NCI-H1048 (cell line): ENCODE data around the gene ART3.
A peak's percentile ranks its signal among the peaks of the same experiment; 100 is the strongest.

Source experiments
- DNase-seq: peaks from one replicate; lab custom pipeline; 2025; lab: John Stamatoyannopoulos, UW

Gene ART3

GRCh38 chr4:76148142-76148865 lies 73.8 kb downstream of the ART3 start, which contains the start of gene NUP54:
TSS of gene NUP54 (minus strand) at chr4:76148397. CDS start at chr4:76148374, 23 bp downstream.
- peak; percentile 90 for DNase-seq

DNA sequence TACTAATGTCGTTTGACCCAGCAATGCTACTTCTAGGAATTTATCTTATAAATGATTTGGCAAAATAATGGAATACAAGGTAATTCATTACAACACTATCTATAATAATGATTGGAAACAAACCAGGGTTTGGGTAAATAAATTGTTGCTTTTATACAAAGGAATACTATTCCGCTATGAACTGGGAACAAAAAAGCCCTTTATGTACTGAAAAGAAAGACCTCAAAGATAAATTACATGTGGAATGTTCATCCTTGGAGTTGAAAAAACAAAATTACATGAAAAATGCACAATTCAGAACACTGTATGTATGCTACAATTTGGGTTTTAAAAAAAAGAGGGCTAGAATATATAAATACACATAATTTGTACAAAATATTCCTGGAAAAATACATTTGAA lies 78.8 kb downstream of the ART3 start:
- DNase-seq: no peak

DNA sequence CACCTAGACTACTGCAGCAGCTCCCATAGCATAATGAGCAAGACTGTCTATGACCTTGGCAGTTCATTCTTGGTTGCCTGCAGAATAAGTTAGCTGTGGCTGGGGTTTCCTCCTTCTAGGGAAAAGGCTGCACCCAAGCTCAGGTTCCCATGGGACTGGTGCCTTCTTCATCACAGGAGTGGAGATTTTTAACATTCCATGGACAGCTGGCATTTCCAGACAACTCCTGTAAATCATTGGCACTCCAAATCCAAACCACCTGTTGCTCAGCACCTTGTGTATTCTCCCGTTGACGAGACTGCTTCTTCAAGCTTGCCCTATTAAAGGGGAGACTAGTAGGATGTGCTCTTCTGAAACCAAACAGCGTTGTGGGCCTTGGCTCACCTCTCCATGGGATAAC lies 81.5 kb downstream of the ART3 start:
- no peak for DNase-seq

DNA sequence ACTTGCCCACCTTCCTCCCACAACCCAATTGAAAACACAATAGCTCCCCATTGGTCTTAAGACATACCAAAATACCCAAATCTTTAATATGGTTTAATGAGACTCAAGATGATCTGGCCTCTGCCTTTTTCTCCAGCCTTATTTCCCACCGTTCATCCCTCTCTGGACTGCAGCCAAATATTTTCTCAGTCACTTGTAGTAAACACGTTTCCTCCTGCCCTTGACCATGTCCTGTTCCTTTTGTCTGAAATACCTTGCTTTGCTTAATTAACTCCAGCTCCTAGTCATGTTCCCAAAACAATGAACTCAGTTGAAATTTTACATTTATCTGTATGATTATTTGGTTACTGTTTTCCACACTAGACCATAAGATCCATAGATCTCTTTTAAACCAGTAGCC lies 82.1 kb downstream of the ART3 start:
- no peak for DNase-seq

DNA sequence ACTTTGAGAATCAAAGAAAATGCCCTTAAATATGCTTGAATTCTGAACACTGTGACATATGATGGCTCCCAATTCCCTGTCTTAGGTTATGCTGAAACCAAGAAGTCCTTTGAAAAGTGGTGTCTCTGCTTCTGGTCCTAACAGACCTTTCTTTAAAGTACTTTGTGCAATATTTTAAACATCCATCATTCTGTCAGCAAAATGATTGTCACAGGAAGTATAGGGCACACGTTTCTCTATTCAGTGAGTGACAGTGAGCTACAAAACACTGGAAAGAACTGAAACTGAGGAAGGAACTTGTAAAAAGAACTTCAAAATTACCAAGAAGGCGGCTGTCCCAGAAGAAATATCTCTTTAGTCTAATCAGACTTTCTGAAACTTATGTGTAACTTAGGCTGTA lies 85.8 kb downstream of the ART3 start:
- no peak for DNase-seq
